Loucy (cell line): Measurements from ENCODE around the gene ANKRD13A.

ENCODE experiments used
- H2AFZ ChIP-seq: fragments of 200-600 bp; sonication (generic); 2 replicates; pipeline ENCODE4 v1.6.0; 2016; ENCODE audit warnings: antibody characterized with exemption, mild to moderate bottlenecking, low read length, moderate library complexity
- H3F3A ChIP-seq: fragments of 200-600 bp; 2 replicates; pipeline ENCODE4 v1.6.0; 2016; ENCODE audit warnings: antibody characterized with exemption, low read depth, mild to moderate bottlenecking
- H3K27me3 ChIP-seq: fragments of 200-600 bp; sonication (generic); 2 replicates; pipeline ENCODE4 v1.6.1; 2014; ENCODE audit warnings: low read length, mild to moderate bottlenecking; ENCODE audit not compliant: insufficient read depth, poor library complexity, severe bottlenecking
- H3K36me3 ChIP-seq: fragments of 200-600 bp; sonication (generic); 2 replicates; pipeline ENCODE4 v1.6.1; 2016; ENCODE audit warnings: low read length; ENCODE audit not compliant: insufficient read depth
- H3K4me1 ChIP-seq: fragments of 200-600 bp; sonication (generic); 2 replicates; pipeline ENCODE4 v1.5.1; 2014; ENCODE audit warnings: low read length, mild to moderate bottlenecking; ENCODE audit not compliant: insufficient read depth, poor library complexity, severe bottlenecking
- H3K4me2 ChIP-seq: fragments of 200-600 bp; sonication (generic); 2 replicates; pipeline ENCODE4 v1.6.0; 2014; ENCODE audit warnings: antibody characterized with exemption, low read length, low read depth, mild to moderate bottlenecking; ENCODE audit not compliant: poor library complexity, severe bottlenecking
- H3K4me3 ChIP-seq: fragments of 200-600 bp; sonication (generic); 2 replicates; pipeline ENCODE4 v1.5.1; 2014; ENCODE audit warnings: low read length, mild to moderate bottlenecking, mixed read lengths; ENCODE audit not compliant: poor library complexity, severe bottlenecking
- H3K79me2 ChIP-seq: fragments of 200-600 bp; sonication (generic); 2 replicates; pipeline ENCODE4 v1.6.1; 2014; ENCODE audit warnings: low read length; ENCODE audit not compliant: insufficient read depth
- H3K9ac ChIP-seq: fragments of 200-600 bp; sonication (generic); 2 replicates; pipeline ENCODE4 v1.6.0; 2014; ENCODE audit warnings: mild to moderate bottlenecking, low read depth, low read length, moderate library complexity; ENCODE audit not compliant: poor library complexity, severe bottlenecking
- H3K9me2 ChIP-seq: fragments of 200-600 bp; sonication (generic); replicated peaks from 2 replicates; pipeline ENCODE4 v1.6.1; 2016; ENCODE audit warnings: low read depth, low read length, mixed read lengths
- H3K9me3 ChIP-seq: fragments of 200-600 bp; sonication (generic); 2 replicates; pipeline ENCODE4 v1.6.1; 2014; ENCODE audit warnings: mild to moderate bottlenecking, antibody characterized with exemption, low read length, low read depth; ENCODE audit not compliant: insufficient read depth
- H4K20me1 ChIP-seq: fragments of 200-600 bp; sonication (generic); 2 replicates; pipeline ENCODE4 v1.6.0; 2014; ENCODE audit warnings: antibody characterized with exemption, low read length, mild to moderate bottlenecking; ENCODE audit not compliant: insufficient read depth, poor library complexity, severe bottlenecking
- EZH2phosphoT487 ChIP-seq: fragments of 200-600 bp; IDR thresholded peaks from 2 replicates; pipeline ENCODE4 v1.6.1; 2018; ENCODE audit warnings: antibody characterized with exemption, mild to moderate bottlenecking, moderate library complexity, borderline replicate concordance
- TF ChIP-seq, protein P1 (sequence below): fragments of 200-600 bp; sonication (generic); conservative IDR thresholded peaks from 2 replicates; pipeline ENCODE4 v1.5.1; 2014; ENCODE audit warnings: mild to moderate bottlenecking, antibody characterized with exemption, low read length

The ANKRD13A gene

DNA sequence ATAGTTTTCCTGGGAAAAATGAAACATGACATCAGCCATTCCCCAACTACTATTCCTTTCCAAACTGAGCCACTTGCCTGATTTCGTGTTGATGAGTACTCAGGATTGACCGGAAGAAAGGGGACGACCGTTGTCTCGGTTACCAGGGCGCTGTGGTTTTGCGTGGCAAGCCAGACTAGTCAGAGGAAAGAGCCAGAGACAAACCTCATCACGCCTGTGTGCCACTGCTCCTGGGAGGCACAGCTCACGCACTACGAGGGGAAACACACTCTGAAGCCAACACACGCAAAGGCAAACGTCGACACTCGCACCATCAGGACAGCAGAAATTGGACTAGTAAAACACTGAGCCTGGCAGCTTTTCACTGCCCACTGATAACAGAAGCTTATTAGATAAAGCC lies 38.0 kb upstream of the ANKRD13A start:
- Histone ChIP-seq H3K4me2 (no peak overlapping the region), H4K20me1 (no peaks in the 10 kb centered on the region), H3K79me2 (no peaks in the 10 kb centered on the region), H3K9me3 (no peaks in the 10 kb centered on the region), H3K4me3 (no peak overlapping the region), H3K4me1 (peaks cover 19% of the 10 kb centered on the region), H2AFZ (no peak overlapping the region), H3K9ac (no peak overlapping the region), H3K27me3 (no peaks in the 10 kb centered on the region), H3F3A (peaks cover 4% of the 10 kb centered on the region; the same call in 1 of the 2 replicates), H3K9me2 (no peaks in the 10 kb centered on the region), H3K36me3 (peaks cover 83% of the 10 kb centered on the region; the same call in 1 of the 2 replicates)
- TF ChIP-seq, protein P1, sequence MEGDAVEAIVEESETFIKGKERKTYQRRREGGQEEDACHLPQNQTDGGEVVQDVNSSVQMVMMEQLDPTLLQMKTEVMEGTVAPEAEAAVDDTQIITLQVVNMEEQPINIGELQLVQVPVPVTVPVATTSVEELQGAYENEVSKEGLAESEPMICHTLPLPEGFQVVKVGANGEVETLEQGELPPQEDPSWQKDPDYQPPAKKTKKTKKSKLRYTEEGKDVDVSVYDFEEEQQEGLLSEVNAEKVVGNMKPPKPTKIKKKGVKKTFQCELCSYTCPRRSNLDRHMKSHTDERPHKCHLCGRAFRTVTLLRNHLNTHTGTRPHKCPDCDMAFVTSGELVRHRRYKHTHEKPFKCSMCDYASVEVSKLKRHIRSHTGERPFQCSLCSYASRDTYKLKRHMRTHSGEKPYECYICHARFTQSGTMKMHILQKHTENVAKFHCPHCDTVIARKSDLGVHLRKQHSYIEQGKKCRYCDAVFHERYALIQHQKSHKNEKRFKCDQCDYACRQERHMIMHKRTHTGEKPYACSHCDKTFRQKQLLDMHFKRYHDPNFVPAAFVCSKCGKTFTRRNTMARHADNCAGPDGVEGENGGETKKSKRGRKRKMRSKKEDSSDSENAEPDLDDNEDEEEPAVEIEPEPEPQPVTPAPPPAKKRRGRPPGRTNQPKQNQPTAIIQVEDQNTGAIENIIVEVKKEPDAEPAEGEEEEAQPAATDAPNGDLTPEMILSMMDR = no peak
- no peak for TF ChIP-seq EZH2phosphoT487

- H3F3A ChIP-seq = peaks cover 4% of the 10 kb centered on the region; the same call in 1 of the 2 replicates
- H4K20me1 ChIP-seq = no peaks in the 10 kb centered on the region
- peaks cover 19% of the 10 kb centered on the region for H3K4me1 ChIP-seq
- H3K36me3 ChIP-seq = peaks cover 79% of the 10 kb centered on the region; the same call in 1 of the 2 replicates
- H3K27me3 ChIP-seq = no peaks in the 10 kb centered on the region
- H3K79me2 ChIP-seq = no peaks in the 10 kb centered on the region
- TF ChIP-seq, protein P1 = no peak
- TF ChIP-seq EZH2phosphoT487 = no peak
- H3K4me2 ChIP-seq = no peak overlapping the region
- H3K9me2 ChIP-seq = no peaks in the 10 kb centered on the region
- H3K4me3 ChIP-seq = no peak overlapping the region
- no peak overlapping the region for H3K9ac ChIP-seq
- no peaks in the 10 kb centered on the region for H3K9me3 ChIP-seq
- H2AFZ ChIP-seq = no peak overlapping the region
Observed at GRCh38 chr12:109961612-109962011, 37.6 kb upstream of the ANKRD13A start.

GRCh38 chr12:109962398-109962797 lies 36.8 kb upstream of the ANKRD13A start:
- TF ChIP-seq, protein P1 = no peak
- TF ChIP-seq EZH2phosphoT487 = no peak
- no peak overlapping the region for H3K4me2 ChIP-seq
- H3K9me3 ChIP-seq = no peaks in the 10 kb centered on the region
- H4K20me1 ChIP-seq = no peaks in the 10 kb centered on the region
- peaks cover 78% of the 10 kb centered on the region; the same call in 1 of the 2 replicates for H3K36me3 ChIP-seq
- H3K4me3 ChIP-seq = no peak overlapping the region
- no peaks in the 10 kb centered on the region for H3K79me2 ChIP-seq
- H3K27me3 ChIP-seq = no peaks in the 10 kb centered on the region
- no peak overlapping the region for H2AFZ ChIP-seq
- H3K9ac ChIP-seq = no peak overlapping the region
- peaks cover 4% of the 10 kb centered on the region; the same call in 1 of the 2 replicates for H3F3A ChIP-seq
- H3K4me1 ChIP-seq = peaks cover 19% of the 10 kb centered on the region
- no peaks in the 10 kb centered on the region for H3K9me2 ChIP-seq
